Measurements from ENCODE around the gene SLC39A3.

SLC39A3 gene

DNA sequence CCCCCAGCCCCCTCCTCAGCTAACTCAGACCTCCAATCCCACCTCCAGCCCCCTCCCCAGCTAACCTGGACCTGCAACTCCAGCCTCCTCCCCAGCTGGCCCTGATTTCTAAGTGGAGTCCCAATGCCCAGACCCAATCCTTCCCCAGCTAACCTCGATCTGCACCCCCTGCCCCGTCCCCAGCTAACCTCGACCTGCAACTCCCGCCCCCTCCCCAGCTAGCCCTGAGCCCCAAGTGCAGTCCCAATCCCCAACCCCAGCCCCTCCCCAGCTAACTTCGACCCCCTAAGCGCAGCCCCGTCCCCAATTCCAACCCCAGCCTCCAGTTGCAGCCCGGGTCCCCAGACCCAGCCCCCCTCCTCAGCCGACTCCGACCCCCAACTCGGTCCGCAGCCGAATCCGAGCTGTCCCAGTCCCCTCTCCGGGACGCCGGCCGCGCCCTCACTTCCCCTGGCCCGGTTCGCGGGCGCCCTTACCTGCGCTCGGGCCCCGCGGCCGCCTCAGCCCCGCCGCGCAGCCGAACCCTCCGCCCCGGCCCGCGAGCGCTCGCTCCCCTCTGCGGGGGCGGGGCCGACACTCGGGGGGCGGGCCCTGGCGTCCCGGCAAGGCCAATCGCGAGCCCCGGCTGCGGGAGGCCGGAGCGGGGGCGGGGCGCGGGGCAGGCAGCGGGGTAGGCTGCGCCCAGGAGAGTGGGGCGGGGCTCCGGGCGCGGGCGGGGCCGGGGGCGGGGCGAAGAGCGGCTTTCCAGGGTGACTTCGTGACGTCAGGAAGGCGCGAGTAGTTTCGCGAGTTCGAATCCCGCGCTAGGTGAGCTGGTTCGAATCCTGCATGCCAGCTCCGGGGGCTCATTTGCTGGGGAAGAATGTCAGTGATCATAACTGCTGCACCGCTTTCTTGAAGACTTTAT is 37.4 kb downstream of the SLC39A3 start, which contains the start of gene GNG7:
TSS of gene GNG7 (minus strand) at position 525 of the 907 bp plus-strand sequence. CDS start 182,006 bp downstream, outside the sequence.
- Histone ChIP-seq H3K4me3 (ENCODE audit: insufficient read depth, low read depth, low read length, poor library complexity, severe bottlenecking) (peak within 1 kb of the TSS; percentile 51), H3K27ac (ENCODE audit: insufficient read depth, low read length, poor library complexity, severe bottlenecking) (peak within 1 kb of the TSS; percentile 18), H3K27me3 (replicated peaks; ENCODE audit: control insufficient read depth, insufficient read depth, low read length, poor library complexity, severe bottlenecking) (no peaks in the 10 kb centered on the region), H3K9me3 (ENCODE audit: control insufficient read depth, low read length) (no peaks in the 10 kb centered on the region), H3K36me3 (ENCODE audit: control insufficient read depth, insufficient read depth, low read length) (no peaks in the 10 kb centered on the region), H3K4me1 (ENCODE audit: control insufficient read depth, insufficient read depth, low read length, poor library complexity, severe bottlenecking) (peaks cover 9% of the 10 kb centered on the region)
- DNase-seq = peak; percentile 90 to 91 (median 91)

DNA sequence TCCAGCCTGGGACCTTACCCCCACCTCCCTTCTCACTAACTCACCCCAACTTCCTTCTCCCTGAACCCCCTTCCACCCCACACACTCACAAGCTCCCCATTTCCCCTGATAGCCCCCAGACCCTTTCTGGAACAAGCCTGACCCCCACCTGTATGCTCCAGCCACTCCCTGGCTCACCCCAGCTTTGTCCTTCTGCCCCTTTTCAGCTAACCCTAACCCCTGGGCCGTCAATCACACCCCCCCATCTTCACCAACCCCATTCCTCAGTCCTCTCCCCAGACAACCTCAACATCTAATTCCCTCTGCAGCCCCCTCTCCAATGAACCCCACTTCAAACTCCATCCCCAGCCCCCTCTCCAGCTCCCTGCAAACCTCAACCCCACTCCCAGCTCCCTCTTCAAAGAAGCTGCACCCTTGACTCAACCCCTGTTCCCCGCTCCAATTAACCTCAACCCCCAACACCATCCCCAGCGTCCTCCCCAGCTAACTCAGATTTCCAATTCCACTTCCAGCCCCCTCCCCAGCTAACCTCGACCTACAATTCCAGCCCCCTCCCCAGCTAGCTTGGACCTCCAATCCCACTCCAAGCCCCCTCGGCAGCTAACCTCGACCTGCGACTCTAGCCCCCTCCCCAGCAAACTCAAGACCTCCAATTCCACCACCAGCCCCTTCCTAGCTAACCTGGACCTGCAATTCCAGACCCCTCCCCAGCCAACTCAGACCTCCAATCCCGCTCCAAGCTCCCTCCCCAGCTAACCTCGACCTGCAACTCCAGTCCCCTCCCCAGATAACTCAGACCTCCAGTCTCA is 38.3 kb downstream of the SLC39A3 start:
- Histone ChIP-seq H3K27me3 (replicated peaks; ENCODE audit: control insufficient read depth, insufficient read depth, low read length, poor library complexity, severe bottlenecking) (no peaks in the 10 kb centered on the region), H3K36me3 (ENCODE audit: control insufficient read depth, insufficient read depth, low read length) (no peaks in the 10 kb centered on the region), H3K9me3 (ENCODE audit: control insufficient read depth, low read length) (no peaks in the 10 kb centered on the region), H3K4me3 (ENCODE audit: insufficient read depth, low read depth, low read length, poor library complexity, severe bottlenecking) (peak overlapping the region; percentile 51), H3K27ac (ENCODE audit: insufficient read depth, low read length, poor library complexity, severe bottlenecking) (peak overlapping the region; percentile 18), H3K4me1 (ENCODE audit: control insufficient read depth, insufficient read depth, low read length, poor library complexity, severe bottlenecking) (peaks cover 9% of the 10 kb centered on the region)
- no peak for DNase-seq

GRCh38 chr19:2700660-2701360 is 39.0 kb downstream of the SLC39A3 start:
- no peaks in the 10 kb centered on the region for H3K36me3 ChIP-seq (ENCODE audit: control insufficient read depth, insufficient read depth, low read length)
- H3K4me3 ChIP-seq (ENCODE audit: insufficient read depth, low read depth, low read length, poor library complexity, severe bottlenecking) = no peak overlapping the region
- H3K27me3 ChIP-seq (replicated peaks; ENCODE audit: control insufficient read depth, insufficient read depth, low read length, poor library complexity, severe bottlenecking) = no peaks in the 10 kb centered on the region
- H3K27ac ChIP-seq (ENCODE audit: insufficient read depth, low read length, poor library complexity, severe bottlenecking) = no peak overlapping the region
- peaks cover 9% of the 10 kb centered on the region for H3K4me1 ChIP-seq (ENCODE audit: control insufficient read depth, insufficient read depth, low read length, poor library complexity, severe bottlenecking)
- no peaks in the 10 kb centered on the region for H3K9me3 ChIP-seq (ENCODE audit: control insufficient read depth, low read length)
- no peak for DNase-seq

DNA sequence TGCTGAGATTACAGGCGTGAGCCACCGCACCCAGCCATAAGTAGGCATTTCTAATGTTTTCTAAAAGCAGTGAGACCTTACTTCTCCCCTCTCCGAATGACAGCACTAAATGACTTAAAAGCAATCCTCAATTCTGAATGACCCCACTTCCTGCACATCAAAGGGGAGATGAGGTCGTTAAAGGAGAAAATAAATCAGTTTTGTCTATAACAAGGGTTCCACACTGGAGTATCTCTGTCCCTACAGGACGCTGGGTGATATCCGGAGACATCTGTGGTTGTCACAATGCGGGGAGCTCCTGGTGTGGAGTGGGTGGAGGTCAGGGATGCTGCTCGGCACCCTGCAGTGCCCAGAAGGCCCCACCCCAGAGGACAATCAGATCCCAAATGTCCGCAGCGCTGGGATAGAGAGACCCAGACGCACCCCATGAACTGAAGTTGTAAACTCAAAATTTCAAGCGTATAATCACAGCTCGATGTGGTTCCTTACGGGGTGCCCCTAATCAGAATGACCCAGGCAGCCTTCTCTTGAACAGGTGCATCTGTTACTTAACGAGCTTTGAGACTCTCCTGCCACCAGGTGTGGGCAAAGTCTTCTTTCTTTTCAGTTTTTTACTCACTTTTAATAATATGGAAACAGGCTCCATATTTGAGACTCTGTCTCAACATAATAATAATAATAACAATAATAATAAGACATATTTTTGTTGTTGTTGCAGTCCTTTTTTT is 40.2 kb downstream of the SLC39A3 start:
- H3K4me1 ChIP-seq (ENCODE audit: control insufficient read depth, insufficient read depth, low read length, poor library complexity, severe bottlenecking) = peaks cover 9% of the 10 kb centered on the region
- no peaks in the 10 kb centered on the region for H3K36me3 ChIP-seq (ENCODE audit: control insufficient read depth, insufficient read depth, low read length)
- H3K4me3 ChIP-seq (ENCODE audit: insufficient read depth, low read depth, low read length, poor library complexity, severe bottlenecking) = no peak overlapping the region
- H3K27me3 ChIP-seq (replicated peaks; ENCODE audit: control insufficient read depth, insufficient read depth, low read length, poor library complexity, severe bottlenecking) = no peaks in the 10 kb centered on the region
- no peak for DNase-seq
- no peaks in the 10 kb centered on the region for H3K9me3 ChIP-seq (ENCODE audit: control insufficient read depth, low read length)
- H3K27ac ChIP-seq (ENCODE audit: insufficient read depth, low read length, poor library complexity, severe bottlenecking) = no peak overlapping the region

DNA sequence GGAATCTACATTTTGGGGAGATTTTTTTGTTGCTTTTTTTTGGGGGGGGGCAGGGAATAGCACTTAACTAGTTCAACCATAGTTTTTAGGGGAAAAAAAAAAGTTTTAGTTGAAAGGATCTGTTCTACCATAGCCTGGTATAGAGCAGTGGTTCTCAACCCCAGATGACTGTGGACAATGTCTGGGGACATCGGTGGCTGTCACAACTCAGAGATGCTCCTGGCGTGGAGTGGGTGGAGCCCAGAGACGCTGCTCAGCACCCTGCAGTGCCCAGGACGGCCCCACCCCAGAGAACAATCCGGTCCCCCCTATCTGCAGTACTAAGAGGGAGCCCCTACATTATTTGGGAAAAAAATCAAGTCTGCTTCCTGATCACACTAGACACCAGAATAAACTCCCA is 45.6 kb downstream of the SLC39A3 start:
- Histone ChIP-seq H3K36me3 (ENCODE audit: control insufficient read depth, insufficient read depth, low read length) (no peaks in the 10 kb centered on the region), H3K4me1 (ENCODE audit: control insufficient read depth, insufficient read depth, low read length, poor library complexity, severe bottlenecking) (peaks cover under 1% of the 10 kb centered on the region), H3K27me3 (replicated peaks; ENCODE audit: control insufficient read depth, insufficient read depth, low read length, poor library complexity, severe bottlenecking) (no peaks in the 10 kb centered on the region), H3K4me3 (ENCODE audit: insufficient read depth, low read depth, low read length, poor library complexity, severe bottlenecking) (no peak overlapping the region), H3K9me3 (ENCODE audit: control insufficient read depth, low read length) (no peaks in the 10 kb centered on the region), H3K27ac (ENCODE audit: insufficient read depth, low read length, poor library complexity, severe bottlenecking) (no peak overlapping the region)
- DNase-seq = no peak

DNA sequence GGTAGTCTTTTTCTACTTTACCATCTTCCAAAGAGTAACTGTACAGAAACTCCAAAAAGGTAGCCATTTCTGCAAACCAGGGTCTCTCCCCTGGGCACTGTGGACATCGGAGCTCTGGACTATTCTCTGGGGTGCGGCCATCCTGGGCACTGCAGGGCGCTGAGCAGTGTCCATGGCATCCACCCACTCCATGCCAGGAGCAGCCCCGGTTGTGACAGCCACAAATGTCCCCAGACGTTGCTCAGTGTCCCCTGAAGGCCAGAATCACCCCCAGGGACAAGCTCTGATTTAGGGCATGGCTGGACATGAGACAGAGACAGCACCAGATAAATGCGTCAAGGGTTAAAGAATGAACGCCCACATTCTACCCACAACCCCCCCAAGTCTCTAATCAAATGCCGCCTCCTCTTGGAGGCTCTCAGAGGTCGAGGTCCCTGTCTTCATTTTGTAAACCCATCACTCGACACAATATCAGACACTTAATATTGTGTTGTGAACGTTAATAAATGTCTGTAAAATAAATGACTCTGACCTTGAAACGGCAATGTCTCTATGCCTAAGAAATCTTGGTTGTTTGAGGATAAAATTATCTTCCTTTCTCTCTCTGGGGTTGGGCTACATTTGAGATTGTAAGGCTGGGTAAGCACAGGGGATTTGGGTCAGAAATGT is 46.2 kb downstream of the SLC39A3 start:
- Histone ChIP-seq H3K4me1 (ENCODE audit: control insufficient read depth, insufficient read depth, low read length, poor library complexity, severe bottlenecking) (no peaks in the 10 kb centered on the region), H3K4me3 (ENCODE audit: insufficient read depth, low read depth, low read length, poor library complexity, severe bottlenecking) (no peak overlapping the region), H3K9me3 (ENCODE audit: control insufficient read depth, low read length) (no peaks in the 10 kb centered on the region), H3K36me3 (ENCODE audit: control insufficient read depth, insufficient read depth, low read length) (no peaks in the 10 kb centered on the region), H3K27ac (ENCODE audit: insufficient read depth, low read length, poor library complexity, severe bottlenecking) (no peak overlapping the region), H3K27me3 (replicated peaks; ENCODE audit: control insufficient read depth, insufficient read depth, low read length, poor library complexity, severe bottlenecking) (no peaks in the 10 kb centered on the region)
- DNase-seq = no peak

DNA sequence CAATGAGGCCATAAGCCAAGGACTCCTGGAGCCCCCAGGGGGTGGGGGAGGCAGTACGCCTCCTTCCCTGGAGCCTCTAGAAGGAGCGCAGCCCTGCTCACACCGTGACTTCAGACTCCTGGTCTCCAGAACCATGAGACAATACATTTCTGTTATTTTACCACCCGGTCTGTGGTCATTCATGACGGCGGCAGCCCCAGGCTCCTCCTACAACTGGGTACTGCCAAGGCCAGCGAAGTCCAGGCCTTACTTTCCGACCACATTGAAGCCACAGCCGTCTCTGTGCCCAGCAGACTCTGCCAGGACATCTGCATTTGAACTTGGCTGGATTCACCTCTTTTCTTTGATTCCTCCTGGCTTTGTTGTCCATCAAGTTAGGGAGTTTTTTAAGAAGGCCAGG is 47.9 kb downstream of the SLC39A3 start:
- Histone ChIP-seq H3K9me3 (ENCODE audit: control insufficient read depth, low read length) (no peaks in the 10 kb centered on the region), H3K4me1 (ENCODE audit: control insufficient read depth, insufficient read depth, low read length, poor library complexity, severe bottlenecking) (no peaks in the 10 kb centered on the region), H3K4me3 (ENCODE audit: insufficient read depth, low read depth, low read length, poor library complexity, severe bottlenecking) (no peak overlapping the region), H3K27ac (ENCODE audit: insufficient read depth, low read length, poor library complexity, severe bottlenecking) (no peak overlapping the region), H3K27me3 (replicated peaks; ENCODE audit: control insufficient read depth, insufficient read depth, low read length, poor library complexity, severe bottlenecking) (no peaks in the 10 kb centered on the region), H3K36me3 (ENCODE audit: control insufficient read depth, insufficient read depth, low read length) (no peaks in the 10 kb centered on the region)
- no peak for DNase-seq

GRCh38 chr19:2690856-2691255 is 49.0 kb downstream of the SLC39A3 start:
- H3K27ac ChIP-seq (ENCODE audit: insufficient read depth, low read length, poor library complexity, severe bottlenecking) = no peak overlapping the region
- no peaks in the 10 kb centered on the region for H3K27me3 ChIP-seq (replicated peaks; ENCODE audit: control insufficient read depth, insufficient read depth, low read length, poor library complexity, severe bottlenecking)
- H3K4me3 ChIP-seq (ENCODE audit: insufficient read depth, low read depth, low read length, poor library complexity, severe bottlenecking) = no peak overlapping the region
- H3K36me3 ChIP-seq (ENCODE audit: control insufficient read depth, insufficient read depth, low read length) = no peaks in the 10 kb centered on the region
- no peaks in the 10 kb centered on the region for H3K4me1 ChIP-seq (ENCODE audit: control insufficient read depth, insufficient read depth, low read length, poor library complexity, severe bottlenecking)
- DNase-seq = no peak
- H3K9me3 ChIP-seq (ENCODE audit: control insufficient read depth, low read length) = no peaks in the 10 kb centered on the region

DNA sequence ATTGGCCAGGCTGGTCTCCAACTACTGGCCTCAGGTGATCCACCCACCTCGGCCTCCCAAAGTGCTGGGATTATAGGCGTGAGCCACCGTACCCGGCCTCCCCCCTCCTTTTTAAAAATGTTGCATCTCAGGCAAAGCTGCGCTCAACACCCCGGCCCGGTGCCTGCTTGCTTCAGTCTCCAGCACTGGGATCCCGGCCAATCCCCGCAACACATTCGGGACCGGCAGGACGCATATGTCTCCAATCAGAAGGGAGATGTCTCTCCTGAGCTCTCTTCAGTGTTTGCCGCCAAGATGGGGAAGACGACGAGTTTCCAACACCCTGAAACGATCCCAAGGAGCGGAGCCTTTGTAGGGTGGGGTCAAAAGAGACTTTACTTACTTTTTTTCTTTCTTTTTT is 53.5 kb downstream of the SLC39A3 start:
- Histone ChIP-seq H3K27ac (ENCODE audit: insufficient read depth, low read length, poor library complexity, severe bottlenecking) (no peak overlapping the region), H3K9me3 (ENCODE audit: control insufficient read depth, low read length) (no peaks in the 10 kb centered on the region), H3K4me3 (ENCODE audit: insufficient read depth, low read depth, low read length, poor library complexity, severe bottlenecking) (no peak overlapping the region), H3K36me3 (ENCODE audit: control insufficient read depth, insufficient read depth, low read length) (no peaks in the 10 kb centered on the region), H3K4me1 (ENCODE audit: control insufficient read depth, insufficient read depth, low read length, poor library complexity, severe bottlenecking) (no peaks in the 10 kb centered on the region), H3K27me3 (replicated peaks; ENCODE audit: control insufficient read depth, insufficient read depth, low read length, poor library complexity, severe bottlenecking) (no peaks in the 10 kb centered on the region)
- DNase-seq = no peak
